GM19099 (cell line): ENCODE measurements around the gene LTB4R2.

Experiments used
- POLR2A ChIP-seq: IDR thresholded peaks from 3 replicates; pipeline ENCODE4 v1.6.1; 2011; ENCODE audit warnings: low read depth; ENCODE audit not compliant: insufficient read length; ENCODE audit errors: extremely low read depth

The LTB4R2 gene

DNA sequence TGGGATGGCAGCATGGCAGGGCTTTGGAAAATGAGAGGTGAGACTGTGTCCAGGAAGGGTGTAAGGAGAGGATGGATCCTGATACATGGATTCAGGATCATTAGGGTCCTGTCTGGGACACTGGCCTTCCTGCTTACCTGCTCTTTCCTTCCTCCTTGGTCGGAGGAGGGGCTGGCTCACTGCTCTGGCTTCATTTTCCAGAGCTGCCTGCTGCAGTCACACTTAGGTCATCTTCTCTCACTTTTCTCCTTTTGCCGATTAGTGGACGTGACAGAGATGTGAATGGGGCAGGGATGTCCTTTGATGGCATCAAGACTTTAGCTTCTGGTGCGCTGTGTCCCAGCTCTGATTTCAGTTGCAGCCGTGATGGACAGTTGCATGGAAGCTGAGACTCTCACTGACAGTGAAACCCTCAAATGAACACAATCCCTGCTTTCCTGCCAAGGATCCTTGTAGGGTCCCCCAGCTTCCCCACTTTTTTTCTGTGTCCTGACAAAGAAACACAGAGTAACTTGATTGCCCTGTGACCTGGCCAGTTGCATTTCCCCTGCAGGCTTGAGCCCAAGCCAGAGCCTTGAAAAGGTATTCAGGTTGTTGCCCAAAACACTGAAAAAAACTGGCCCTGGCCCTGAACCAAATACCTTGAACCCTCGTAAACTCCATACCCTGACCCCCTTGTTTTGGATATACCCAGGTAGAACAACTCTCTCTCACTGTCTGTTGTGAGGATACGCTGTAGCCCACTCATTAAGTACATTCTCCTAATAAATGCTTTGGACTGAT lies 1.4 kb upstream of the LTB4R2 start:
- TF ChIP-seq POLR2A: no peak

DNA sequence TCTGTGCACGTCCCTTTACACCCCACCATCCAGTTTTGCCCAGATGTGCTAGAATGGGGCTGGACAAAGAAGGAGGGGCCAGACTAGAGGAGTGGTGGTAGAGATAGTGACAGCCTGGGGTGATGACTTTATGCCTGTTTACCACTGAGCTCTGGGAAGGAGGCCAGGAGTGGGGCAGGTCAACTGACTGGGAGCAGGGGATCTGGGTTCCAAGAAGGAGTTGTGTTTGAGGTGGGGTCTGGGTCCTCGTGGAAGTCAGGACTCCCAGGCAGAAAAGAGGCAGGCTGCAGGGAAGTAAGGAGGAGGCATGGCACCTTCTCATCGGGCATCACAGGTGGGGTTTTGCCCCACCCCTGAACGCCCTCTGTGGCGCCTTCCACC lies 315 bp downstream of the LTB4R2 start:
- TF ChIP-seq POLR2A: no peak

DNA sequence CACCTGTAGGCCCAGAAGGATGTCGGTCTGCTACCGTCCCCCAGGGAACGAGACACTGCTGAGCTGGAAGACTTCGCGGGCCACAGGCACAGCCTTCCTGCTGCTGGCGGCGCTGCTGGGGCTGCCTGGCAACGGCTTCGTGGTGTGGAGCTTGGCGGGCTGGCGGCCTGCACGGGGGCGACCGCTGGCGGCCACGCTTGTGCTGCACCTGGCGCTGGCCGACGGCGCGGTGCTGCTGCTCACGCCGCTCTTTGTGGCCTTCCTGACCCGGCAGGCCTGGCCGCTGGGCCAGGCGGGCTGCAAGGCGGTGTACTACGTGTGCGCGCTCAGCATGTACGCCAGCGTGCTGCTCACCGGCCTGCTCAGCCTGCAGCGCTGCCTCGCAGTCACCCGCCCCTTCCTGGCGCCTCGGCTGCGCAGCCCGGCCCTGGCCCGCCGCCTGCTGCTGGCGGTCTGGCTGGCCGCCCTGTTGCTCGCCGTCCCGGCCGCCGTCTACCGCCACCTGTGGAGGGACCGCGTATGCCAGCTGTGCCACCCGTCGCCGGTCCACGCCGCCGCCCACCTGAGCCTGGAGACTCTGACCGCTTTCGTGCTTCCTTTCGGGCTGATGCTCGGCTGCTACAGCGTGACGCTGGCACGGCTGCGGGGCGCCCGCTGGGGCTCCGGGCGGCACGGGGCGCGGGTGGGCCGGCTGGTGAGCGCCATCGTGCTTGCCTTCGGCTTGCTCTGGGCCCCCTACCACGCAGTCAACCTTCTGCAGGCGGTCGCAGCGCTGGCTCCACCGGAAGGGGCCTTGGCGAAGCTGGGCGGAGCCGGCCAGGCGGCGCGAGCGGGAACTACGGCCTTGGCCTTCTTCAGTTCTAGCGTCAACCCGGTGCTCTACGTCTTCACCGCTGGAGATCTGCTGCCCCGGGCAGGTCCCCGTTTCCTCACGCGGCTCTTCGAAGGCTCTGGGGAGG lies 985 bp downstream of the LTB4R2 start, which contains the start of gene LTB4R:
Gene LTB4R, plus strand, starts transcription at position 857 of the 959 bp plus-strand sequence. CDS start 4,150 bp downstream, outside the sequence.
- TF ChIP-seq POLR2A: peak; percentile 60

DNA sequence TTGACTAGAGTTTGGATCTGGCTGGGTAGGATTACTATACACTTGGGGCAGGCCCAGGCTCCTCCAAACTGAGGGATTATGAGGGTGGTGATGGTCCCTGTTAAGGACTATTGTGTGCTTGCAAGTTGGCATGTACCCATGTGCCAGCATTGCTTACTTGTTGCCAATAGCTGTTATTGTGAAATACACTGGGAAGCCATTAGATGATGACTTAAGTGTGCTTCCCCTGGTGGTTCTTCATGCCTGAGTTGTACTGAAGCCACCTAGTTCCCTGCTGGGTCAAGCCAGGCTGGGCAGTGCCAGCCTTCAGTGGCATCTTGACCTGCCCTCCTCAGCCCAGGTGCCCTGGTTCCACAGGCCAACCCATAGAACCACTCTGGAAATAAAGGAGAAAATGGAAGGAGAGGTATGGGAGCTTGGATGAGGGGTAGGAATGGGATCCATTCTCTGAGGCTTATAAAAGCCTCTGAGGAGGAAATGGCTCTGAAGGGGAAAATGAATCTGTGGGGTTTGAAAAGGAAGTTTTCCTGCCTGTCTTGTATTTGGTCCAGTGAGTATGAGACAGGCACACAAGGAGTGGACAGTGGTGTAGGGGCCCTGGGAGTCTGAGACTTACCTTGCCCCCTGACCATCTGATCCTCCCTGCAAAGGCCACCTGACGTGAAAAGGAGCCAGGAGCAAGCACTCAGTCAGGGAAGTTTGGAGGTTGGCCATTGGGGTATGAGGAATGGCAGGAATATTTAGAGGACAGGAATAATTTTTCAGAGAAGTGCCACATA lies 2.1 kb downstream of the LTB4R2 start:
- no peak for TF ChIP-seq POLR2A

DNA sequence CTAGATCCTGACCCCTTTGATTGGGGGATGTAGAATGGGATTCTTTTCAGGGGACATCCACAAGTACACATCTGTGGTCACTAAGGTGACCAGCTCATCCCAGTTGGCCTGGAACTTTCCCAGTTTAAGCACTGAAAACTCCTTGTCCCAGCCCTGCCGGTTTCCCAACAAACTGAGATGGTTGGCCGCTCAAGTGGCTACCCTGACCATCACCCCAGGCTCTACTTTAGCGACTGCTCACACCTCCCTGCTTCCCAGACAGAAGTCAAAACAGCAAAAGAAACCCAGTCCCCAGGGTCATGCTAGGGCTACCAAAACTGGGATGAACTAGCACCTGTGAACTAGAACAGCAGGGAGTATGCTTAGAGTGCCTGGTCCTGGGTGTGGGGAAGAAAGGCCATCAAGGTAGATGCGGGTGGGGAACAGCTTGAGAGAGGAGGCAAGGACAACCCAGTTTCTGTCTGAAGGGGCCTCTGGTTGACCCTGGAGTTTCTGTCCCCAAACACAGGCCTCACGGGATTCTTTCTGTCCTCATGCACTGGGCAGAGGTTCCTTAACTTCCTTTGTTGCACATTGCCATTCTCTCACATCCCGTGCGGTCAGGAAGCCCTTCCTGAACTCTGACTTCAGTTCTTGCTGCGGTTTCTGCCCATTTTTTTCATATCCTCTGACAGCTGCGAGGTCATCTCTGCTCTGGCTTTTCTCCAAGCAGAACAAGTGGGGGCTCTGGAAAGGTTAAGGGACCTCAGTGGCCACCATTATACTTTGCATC lies 3.0 kb downstream of the LTB4R2 start:
- TF ChIP-seq POLR2A: no peak

DNA sequence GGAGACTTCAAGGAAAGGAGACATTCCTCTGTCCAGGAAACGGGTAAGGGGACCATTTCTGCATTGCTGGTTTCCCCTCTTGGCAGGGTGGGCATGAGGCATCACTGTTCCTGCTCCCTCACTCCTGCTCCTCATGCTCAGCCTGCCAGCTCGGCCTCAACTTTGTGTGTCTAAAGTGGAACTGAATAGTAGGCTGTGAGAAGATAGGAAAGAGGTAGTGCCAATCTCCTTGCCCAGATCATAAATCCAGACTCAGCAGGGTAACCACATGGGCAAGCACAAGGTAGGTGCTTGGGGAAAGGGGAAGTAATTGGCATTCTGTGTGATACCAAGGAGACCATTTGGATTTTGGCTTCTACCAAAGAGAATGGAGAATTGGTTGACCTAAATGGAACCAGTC lies 4.0 kb downstream of the LTB4R2 start:
- no peak for TF ChIP-seq POLR2A

DNA sequence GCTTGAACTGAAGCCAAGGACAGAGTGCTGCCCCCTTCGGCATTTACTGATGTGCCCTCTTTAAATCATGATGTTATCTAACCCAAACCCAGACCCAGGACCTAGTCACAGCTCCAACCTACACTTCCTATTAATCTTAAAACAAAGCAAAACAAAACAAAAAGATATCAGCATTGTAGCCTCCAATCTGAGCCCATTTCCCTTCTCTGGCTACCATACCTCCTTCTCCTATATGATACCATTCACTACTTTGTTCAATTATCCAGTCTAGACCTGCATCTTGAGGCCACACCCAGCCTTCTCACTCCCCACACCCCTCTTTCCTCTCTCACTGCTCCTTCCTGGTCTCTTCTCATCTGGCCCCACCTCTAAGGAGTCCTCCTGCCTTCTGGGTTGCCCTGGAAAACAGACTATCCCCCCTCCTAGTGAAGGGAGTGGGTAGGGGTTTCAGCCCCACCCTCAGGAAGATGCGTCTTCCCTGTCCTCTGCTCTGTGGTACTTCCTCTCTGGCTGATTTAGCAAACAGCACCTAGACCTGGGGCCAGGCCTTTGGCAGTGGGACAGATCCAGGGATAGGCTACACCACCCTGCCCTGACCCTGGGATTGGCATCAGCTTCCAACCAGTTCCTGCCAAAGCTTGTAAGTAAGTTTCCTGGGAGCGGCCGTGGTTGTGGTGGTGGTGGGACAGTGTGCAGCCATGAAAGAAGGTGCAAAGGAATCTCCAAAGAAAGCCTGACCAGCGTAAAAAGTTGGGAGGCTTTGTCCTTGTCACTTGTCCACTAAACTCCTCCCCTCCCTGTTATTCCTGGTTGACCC lies 4.6 kb downstream of the LTB4R2 start:
- TF ChIP-seq POLR2A: no peak

DNA sequence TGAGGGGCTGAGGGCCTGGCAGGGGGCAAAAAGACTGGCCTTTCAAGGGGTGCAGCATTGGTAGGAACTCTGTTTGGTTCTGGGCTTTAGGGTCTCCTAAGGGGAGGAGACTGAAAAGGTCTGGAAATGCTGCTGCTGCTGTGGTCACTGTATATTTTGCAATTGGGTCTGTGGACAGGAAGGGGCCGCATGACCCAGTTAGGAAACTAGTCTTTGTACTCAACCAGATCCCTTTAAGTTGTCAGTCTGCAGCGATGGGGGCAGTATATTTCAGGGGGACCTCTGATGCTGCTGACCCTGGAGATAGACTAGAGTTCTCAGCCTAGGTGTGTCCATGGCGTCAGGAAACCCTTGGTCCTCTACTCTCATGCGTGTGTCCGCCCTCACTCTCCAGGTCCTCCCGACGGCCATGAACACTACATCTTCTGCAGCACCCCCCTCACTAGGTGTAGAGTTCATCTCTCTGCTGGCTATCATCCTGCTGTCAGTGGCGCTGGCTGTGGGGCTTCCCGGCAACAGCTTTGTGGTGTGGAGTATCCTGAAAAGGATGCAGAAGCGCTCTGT lies 5.4 kb downstream of the LTB4R2 start:
- no peak for TF ChIP-seq POLR2A

DNA sequence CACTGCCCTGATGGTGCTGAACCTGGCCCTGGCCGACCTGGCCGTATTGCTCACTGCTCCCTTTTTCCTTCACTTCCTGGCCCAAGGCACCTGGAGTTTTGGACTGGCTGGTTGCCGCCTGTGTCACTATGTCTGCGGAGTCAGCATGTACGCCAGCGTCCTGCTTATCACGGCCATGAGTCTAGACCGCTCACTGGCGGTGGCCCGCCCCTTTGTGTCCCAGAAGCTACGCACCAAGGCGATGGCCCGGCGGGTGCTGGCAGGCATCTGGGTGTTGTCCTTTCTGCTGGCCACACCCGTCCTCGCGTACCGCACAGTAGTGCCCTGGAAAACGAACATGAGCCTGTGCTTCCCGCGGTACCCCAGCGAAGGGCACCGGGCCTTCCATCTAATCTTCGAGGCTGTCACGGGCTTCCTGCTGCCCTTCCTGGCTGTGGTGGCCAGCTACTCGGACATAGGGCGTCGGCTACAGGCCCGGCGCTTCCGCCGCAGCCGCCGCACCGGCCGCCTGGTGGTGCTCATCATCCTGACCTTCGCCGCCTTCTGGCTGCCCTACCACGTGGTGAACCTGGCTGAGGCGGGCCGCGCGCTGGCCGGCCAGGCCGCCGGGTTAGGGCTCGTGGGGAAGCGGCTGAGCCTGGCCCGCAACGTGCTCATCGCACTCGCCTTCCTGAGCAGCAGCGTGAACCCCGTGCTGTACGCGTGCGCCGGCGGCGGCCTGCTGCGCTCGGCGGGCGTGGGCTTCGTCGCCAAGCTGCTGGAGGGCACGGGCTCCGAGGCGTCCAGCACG lies 6.1 kb downstream of the LTB4R2 start:
- TF ChIP-seq POLR2A: no peak

DNA sequence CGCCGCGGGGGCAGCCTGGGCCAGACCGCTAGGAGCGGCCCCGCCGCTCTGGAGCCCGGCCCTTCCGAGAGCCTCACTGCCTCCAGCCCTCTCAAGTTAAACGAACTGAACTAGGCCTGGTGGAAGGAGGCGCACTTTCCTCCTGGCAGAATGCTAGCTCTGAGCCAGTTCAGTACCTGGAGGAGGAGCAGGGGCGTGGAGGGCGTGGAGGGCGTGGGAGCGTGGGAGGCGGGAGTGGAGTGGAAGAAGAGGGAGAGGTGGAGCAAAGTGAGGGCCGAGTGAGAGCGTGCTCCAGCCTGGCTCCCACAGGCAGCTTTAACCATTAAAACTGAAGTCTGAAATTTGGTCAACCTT lies 6.6 kb downstream of the LTB4R2 start:
- TF ChIP-seq POLR2A: no peak

DNA sequence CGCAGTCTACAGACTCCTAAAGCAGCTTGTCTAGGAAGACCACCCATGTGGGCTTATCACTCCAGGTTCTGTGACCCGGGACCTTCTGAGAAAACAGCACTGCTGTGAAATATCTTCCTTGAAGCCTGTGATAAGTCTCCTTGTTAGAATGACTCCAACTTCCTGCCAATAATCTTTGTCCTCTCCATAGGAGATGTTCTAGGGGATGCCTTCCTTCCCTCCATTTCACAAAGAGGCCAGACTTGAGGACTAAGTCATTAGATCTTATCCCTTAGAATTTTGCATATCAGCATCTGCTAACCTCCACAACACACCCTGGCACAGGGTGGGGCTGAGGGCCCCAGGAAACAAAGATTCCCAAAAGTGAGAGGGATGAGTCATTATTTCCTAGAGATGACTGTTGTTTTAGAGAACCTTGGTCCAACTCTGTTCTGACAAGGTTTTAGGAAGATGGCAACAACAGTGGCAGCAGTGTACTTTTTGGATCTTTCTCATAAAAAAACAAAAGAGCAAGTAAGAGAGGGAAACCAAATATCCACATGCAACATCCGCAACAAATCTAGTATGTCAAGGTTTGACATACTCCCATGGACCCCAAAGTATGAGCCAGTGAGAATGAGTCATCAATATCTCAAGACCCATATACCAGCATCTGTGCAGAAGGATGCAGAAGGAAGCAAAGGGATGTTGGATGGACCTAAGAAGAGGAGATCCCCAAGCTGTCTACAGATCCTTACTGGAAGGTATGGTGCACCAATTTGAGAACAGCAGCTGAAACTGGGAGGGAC lies 7.4 kb downstream of the LTB4R2 start:
- TF ChIP-seq POLR2A: no peak
